A549 (cell line): ENCODE measurements around the gene CNTNAP2. TPM values are rescaled to one million over a fixed set of nuclear protein-coding genes. Genes with fewer than 3 reads are reported as not detected.
"Not testable (repeated sequence)": the region's sequence is repeated elsewhere in the genome, so short reads cannot be mapped to it uniquely, and the experiment has no call there.

Experiments used
- ATAC-seq, 2 experiments: fragments of 200-7000 bp in 1 of 2; fragments of >200 bp in 1 of 2; cut with Nextera tagmentation in 1 of 2; cut with Tn5 transposase in 1 of 2; 3 replicates each; pipeline versions ENCODE4 v1.8.0 to v1.9.1; 2018 to 2020; ENCODE audit warnings: mild to moderate bottlenecking in 1 of 2, moderate library complexity in 1 of 2
- CTCF ChIA-PET: fragments of 300-600 bp; sonication (Branson Sonifier 250); formaldehyde crosslinking; extraction: SDS; loops from one replicate; lab custom pipeline; 2021; ENCODE audit warnings: antibody characterized with exemption, inconsistent platforms; lab: Yijun Ruan, JAX
- POLR2A ChIA-PET: fragments of 350-600 bp; formaldehyde crosslinking; extraction: SDS; loops from one replicate; lab custom pipeline; 2021; ENCODE audit warnings: antibody characterized with exemption, inconsistent platforms; lab: Yijun Ruan, JAX
- DNase-seq, 2 experiments: peaks; one replicate each; pipeline versions ENCODE4 v3.0.0 to v3.0.0-alpha.2; 2011 to 2016; ENCODE audit warnings: low read depth in 1 of 2, low spot score in 1 of 2
- FAIRE-seq: peaks from 2 replicates; lab custom pipeline; 2011; peaks lifted over from hg19 to GRCh38; lab: Jason Lieb, UNC
- H3K27ac ChIP-seq, 2 experiments: fragments of >200 bp; sonication (Bioruptor Twin); formaldehyde crosslinking; 3 replicates each; pipeline ENCODE4 v1.5.1; 2016 to 2017
- H3K4me1 ChIP-seq: fragments of >200 bp; sonication (Bioruptor Twin); formaldehyde crosslinking; 3 replicates; pipeline ENCODE4 v1.6.1; 2016
- H3K4me2 ChIP-seq: fragments of >200 bp; sonication (Bioruptor Twin); formaldehyde crosslinking; 3 replicates; pipeline ENCODE4 v1.6.1; 2016
- H3K4me3 ChIP-seq: fragments of >200 bp; sonication (Bioruptor Twin); formaldehyde crosslinking; 3 replicates; pipeline ENCODE4 v1.5.1; 2016
- H3K9me3 ChIP-seq: fragments of >200 bp; sonication (Bioruptor Twin); formaldehyde crosslinking; 3 replicates; pipeline ENCODE4 v1.6.1; 2016
- BHLHE40 ChIP-seq: IDR thresholded peaks from 2 replicates; pipeline ENCODE4 v1.6.1; 2012; ENCODE audit warnings: low read depth, low read length, inconsistent platforms
- CBX2 ChIP-seq: fragments of 200-600 bp; sonication (generic); IDR thresholded peaks from 2 replicates; pipeline ENCODE4 v1.6.1; 2016; ENCODE audit warnings: low read depth, mild to moderate bottlenecking, borderline replicate concordance
- CBX8 ChIP-seq: fragments of 200-600 bp; sonication (generic); IDR thresholded peaks from 2 replicates; pipeline ENCODE4 v1.6.1; 2016
- CHD2 ChIP-seq: fragments of 150-350 bp; IDR thresholded peaks from 2 replicates; pipeline ENCODE4 v1.6.1; 2014; ENCODE audit warnings: low read length; ENCODE audit not compliant: partially characterized antibody
- EHF ChIP-seq: fragments of 250-450 bp; sonication (Bioruptor Pico); IDR thresholded peaks from 2 replicates; pipeline ENCODE4 v1.5.0; 2020; ENCODE audit warnings: mild to moderate bottlenecking
- EHMT2 ChIP-seq: fragments of 200-600 bp; sonication (generic); IDR thresholded peaks from 2 replicates; pipeline ENCODE4 v1.6.1; 2016; ENCODE audit warnings: antibody characterized with exemption, low read depth, mild to moderate bottlenecking, moderate library complexity
- EP300 ChIP-seq, 2 experiments: fragments of >200 bp; sonication (Bioruptor Twin); formaldehyde crosslinking; IDR thresholded peaks; 2 replicates in 1 of 2; 3 replicates in 1 of 2; pipeline ENCODE4 v1.6.1; 2016 to 2017
- FOSB ChIP-seq: fragments of 250-450 bp; sonication (Bioruptor Pico); IDR thresholded peaks from 2 replicates; pipeline ENCODE4 v1.5.0; 2020; ENCODE audit warnings: mild to moderate bottlenecking, moderate library complexity
- FOSL2 ChIP-seq, 2 experiments: fragments of 450-650 bp in 1 of 2; fragments of >200 bp in 1 of 2; sonication (Bioruptor Twin) in 1 of 2; formaldehyde crosslinking; IDR thresholded peaks; 2 replicates each; pipeline versions ENCODE4 v1.5.0 to v1.6.1; 2016 to 2020; ENCODE audit warnings: mild to moderate bottlenecking in 1 of 2, moderate library complexity in 1 of 2
- FOXS1 ChIP-seq: fragments of 250-450 bp; sonication (Bioruptor Pico); IDR thresholded peaks from 2 replicates; pipeline ENCODE4 v1.5.0; 2020; ENCODE audit warnings: mild to moderate bottlenecking, moderate library complexity
- GATA3 ChIP-seq: IDR thresholded peaks from 2 replicates; pipeline ENCODE4 v1.6.1; 2012; ENCODE audit warnings: borderline replicate concordance
- HEYL ChIP-seq: fragments of 250-450 bp; sonication (Bioruptor Pico); IDR thresholded peaks from 2 replicates; pipeline ENCODE4 v1.8.0; 2021; ENCODE audit warnings: mild to moderate bottlenecking, moderate library complexity
- HOXB13 ChIP-seq: fragments of 250-450 bp; sonication (Bioruptor Pico); IDR thresholded peaks from 2 replicates; pipeline ENCODE4 v1.5.0; 2020; ENCODE audit warnings: low read depth, mild to moderate bottlenecking, moderate library complexity
- HOXB5 ChIP-seq: fragments of 250-450 bp; sonication (Bioruptor Pico); IDR thresholded peaks from 2 replicates; pipeline ENCODE4 v1.5.0; 2020; ENCODE audit warnings: mild to moderate bottlenecking, moderate library complexity
- JUN ChIP-seq, 2 experiments: fragments of >200 bp; sonication (Bioruptor Twin); formaldehyde crosslinking; IDR thresholded peaks; 2 replicates in 1 of 2; 3 replicates in 1 of 2; pipeline ENCODE4 v1.6.1; 2016 to 2017
- JUNB ChIP-seq: fragments of >200 bp; sonication (Bioruptor Twin); formaldehyde crosslinking; IDR thresholded peaks from 2 replicates; pipeline ENCODE4 v1.6.1; 2016
- KDM1A ChIP-seq: fragments of 200-600 bp; sonication (generic); IDR thresholded peaks from 2 replicates; pipeline ENCODE4 v1.6.1; 2016; ENCODE audit warnings: low read depth, mild to moderate bottlenecking
- MAFK ChIP-seq: fragments of 450-650 bp; IDR thresholded peaks from 2 replicates; pipeline ENCODE4 v1.6.1; 2014; ENCODE audit not compliant: partially characterized antibody
- MYC ChIP-seq: IDR thresholded peaks from 2 replicates; pipeline ENCODE4 v1.6.1; 2012; ENCODE audit warnings: mild to moderate bottlenecking, inconsistent platforms, low read length, improper control_type of control experiment, borderline replicate concordance
- NPAS2 ChIP-seq: fragments of 250-450 bp; sonication (Bioruptor Pico); IDR thresholded peaks from 2 replicates; pipeline ENCODE4 v1.8.0; 2022; ENCODE audit warnings: mild to moderate bottlenecking, moderate library complexity, borderline replicate concordance
- POLR2AphosphoS2 ChIP-seq: conservative IDR thresholded peaks from 2 replicates; pipeline ENCODE4 v1.6.1; 2012; ENCODE audit warnings: low read length, improper control_type of control experiment, inconsistent platforms
- RCOR1 ChIP-seq: fragments of 150-350 bp; IDR thresholded peaks from 2 replicates; pipeline ENCODE4 v1.6.1; 2014; ENCODE audit warnings: antibody characterized with exemption, low read length, low read depth
- ZFP36 ChIP-seq: fragments of 450-650 bp; IDR thresholded peaks from 2 replicates; pipeline ENCODE4 v1.6.1; 2014; ENCODE audit warnings: borderline replicate concordance; ENCODE audit not compliant: partially characterized antibody
- WGBS: methylation state at CpG from one replicate; pipeline ENCODE4 v1.1.6; 2017; ENCODE audit errors: missing lambda C conversion rate; 5-methylcytosine and 5-hydroxymethylcytosine counted together
- polyA plus RNA-seq, 4 experiments: library from polyadenylated mRNA; depleted of rRNA in 3 of 4; stranded (reverse); fragments of >200 nt; fragmentation: RNase III in 1 of 4; extraction: RNeasy Plus Mini Kit Qiagen cat#74134 plus additional on column Dnase treatment in 1 of 4; gene quantifications; 2 replicates in 3 of 4; 3 replicates in 1 of 4; pipeline ENCODE4 v1.2.3, GENCODE V29; 2011 to 2017
- TF ChIP-seq, protein P1 (sequence below): IDR thresholded peaks from 2 replicates; pipeline ENCODE4 v1.6.1; 2012
- TF ChIP-seq, protein P2 (sequence below): fragments of 250-450 bp; sonication (Bioruptor Pico); IDR thresholded peaks from 2 replicates; pipeline ENCODE4 v1.5.0; 2020; ENCODE audit warnings: low read depth, mild to moderate bottlenecking, moderate library complexity

CNTNAP2 gene
- polyA plus RNA-seq, 2 of the 4 experiments (the other 2 are of a cell fraction) = 0.05 to 0.13 TPM

DNA sequence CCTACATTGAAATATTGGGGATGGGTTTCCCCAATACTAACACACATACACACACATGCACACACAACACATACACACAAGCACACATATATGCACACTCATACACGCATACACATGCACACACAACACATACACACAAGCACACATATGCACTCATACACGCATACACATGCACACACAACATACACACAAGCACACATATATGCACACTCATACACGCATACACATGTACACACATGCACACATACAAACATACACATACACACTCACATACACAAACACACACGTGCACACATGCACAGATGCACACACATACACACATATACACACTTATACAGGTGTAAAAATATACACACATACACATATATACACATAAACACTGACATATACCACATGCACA lies 2346.6 kb downstream of the CNTNAP2 start (continued):
- TF ChIP-seq CBX8 (no peak), POLR2AphosphoS2 (no peak), JUNB (no peak), JUN (IDR thresholded peaks at IDR 0.05) (no peak), FOXS1 (no peak), EHMT2 (no peak), HEYL (CRISPR knock-in tag) (no peak), HOXB13 (CRISPR knock-in tag) (no peak)

DNA sequence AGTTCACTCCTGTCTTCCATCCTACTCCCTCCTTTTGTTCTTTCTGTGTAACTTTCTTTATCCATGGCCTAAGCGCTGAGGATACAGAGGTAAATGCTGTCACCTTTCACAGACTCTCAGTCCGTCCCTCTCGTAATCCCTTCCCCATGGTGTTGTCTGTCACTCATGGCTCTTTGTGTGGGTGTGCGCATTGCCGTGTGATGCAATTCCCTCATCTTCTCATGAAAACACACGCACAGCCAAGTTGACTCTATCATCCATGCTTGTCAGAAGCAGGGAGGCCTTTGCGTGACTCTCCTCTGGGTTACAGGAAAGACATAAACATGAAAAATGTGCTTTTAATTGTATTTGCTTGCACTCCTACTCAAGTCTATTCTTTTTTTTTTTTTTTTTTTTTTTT lies 2348.3 kb downstream of the CNTNAP2 start:
- CTCF ChIA-PET = no interaction called here
- FAIRE-seq = no peak
- WGBS = 87% methylated on average over 7 of the region's 7 CpGs

DNA sequence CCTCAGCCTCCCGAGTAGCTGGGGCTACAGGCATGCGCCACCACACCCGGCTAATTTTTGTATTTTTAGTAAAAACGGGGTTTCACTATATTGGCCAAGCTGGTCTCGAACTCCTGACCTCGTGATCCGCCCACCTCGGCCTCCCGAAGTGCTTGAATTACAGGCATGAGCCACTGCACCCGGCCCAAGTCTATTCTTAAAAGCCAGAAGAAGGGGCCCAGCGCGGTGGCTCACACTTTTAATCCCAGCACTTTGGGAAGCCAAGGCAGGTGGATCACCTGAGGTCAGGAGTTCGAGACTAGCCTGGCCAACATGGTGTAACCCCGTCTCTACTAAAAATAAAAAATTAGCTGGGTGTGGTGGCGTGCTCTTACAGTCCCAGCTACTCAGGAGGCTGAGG lies 2348.8 kb downstream of the CNTNAP2 start:
- H3K27ac ChIP-seq, H3K4me1 ChIP-seq, ATAC-seq, H3K4me2 ChIP-seq, CTCF ChIA-PET, POLR2A ChIA-PET, H3K4me3 ChIP-seq, DNase-seq, H3K9me3 ChIP-seq, FAIRE-seq: not testable (repeated sequence)
- 59% methylated on average over 15 of the region's 15 CpGs for WGBS

More for the DNA sequence above, 2348.3 kb downstream of the CNTNAP2 start:
- H3K27ac ChIP-seq = no peak overlapping the region
- ATAC-seq = no peak
- TF ChIP-seq ZFP36 (no peak), MYC (no peak)
- no peaks in the 10 kb centered on the region for H3K4me1 ChIP-seq
- H3K9me3 ChIP-seq = no peaks in the 10 kb centered on the region
- H3K4me2 ChIP-seq = no peak overlapping the region
- H3K4me3 ChIP-seq = no peak overlapping the region
- no peak for DNase-seq
- POLR2A ChIA-PET = no interaction called here

DNA sequence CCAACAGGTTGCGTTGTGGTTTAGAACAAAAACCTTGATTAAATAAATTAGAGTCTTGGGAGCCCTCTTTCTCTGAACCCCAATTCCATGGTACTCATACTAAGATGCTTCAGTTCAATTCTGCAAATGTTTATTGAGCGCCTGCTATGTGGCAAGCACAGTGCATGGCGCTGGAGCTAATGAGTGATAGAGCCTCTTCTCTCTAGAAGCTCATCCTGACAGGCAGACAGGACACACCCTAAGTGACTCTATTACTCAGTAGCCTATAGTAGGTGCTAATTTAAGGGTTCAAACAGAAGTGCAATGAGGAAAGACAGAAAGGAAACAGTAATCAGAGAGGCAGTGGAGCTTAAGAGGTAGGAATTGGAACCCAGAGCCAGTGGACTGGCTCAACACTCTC lies 2349.5 kb downstream of the CNTNAP2 start:
- no peak for ATAC-seq
- Histone ChIP-seq H3K4me2 (no peak overlapping the region), H3K9me3 (no peaks in the 10 kb centered on the region), H3K27ac (no peak overlapping the region), H3K4me1 (no peaks in the 10 kb centered on the region), H3K4me3 (no peak overlapping the region)
- ChIA-PET CTCF (no interaction called here), POLR2A (no interaction called here)
- DNase-seq = no peak
- no peak for TF ChIP-seq KDM1A
- no peak for TF ChIP-seq BHLHE40
- no peak for TF ChIP-seq EHF
- no peak for TF ChIP-seq FOSL2 (IDR thresholded peaks at IDR 0.05)
- no peak for TF ChIP-seq FOSL2 (CRISPR knock-in tag; IDR thresholded peaks at IDR 0.05)
- no peak for TF ChIP-seq HOXB5 (CRISPR knock-in tag)
- no peak for TF ChIP-seq JUNB
- FAIRE-seq = no peak
- 69% methylated on average over 3 of the region's 3 CpGs for WGBS

DNA sequence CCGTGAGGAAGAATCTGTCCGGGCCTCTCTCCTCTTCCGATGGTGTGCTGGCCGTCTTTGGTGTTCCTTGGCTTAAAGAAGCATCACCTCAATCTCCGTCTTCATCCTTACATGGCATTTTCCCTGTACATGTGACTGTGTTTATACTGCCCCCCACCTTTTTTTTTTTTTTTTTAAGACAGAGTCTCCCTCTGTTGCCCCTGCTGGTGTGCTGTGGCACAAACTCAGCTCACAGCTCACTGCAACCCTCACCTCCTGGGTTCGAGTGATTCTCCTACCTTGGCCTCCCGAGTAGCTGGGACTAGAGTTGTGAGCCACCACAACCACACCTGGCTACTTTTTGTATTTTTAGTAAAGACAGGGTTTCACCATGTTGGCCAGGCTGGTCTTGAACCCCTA lies 2352.1 kb downstream of the CNTNAP2 start:
- ATAC-seq = peak in 1 of 2 experiments; percentile 32; a peak in 1 of 6 replicates
- POLR2A ChIA-PET = no interaction called here

More for the DNA sequence above, 2352.1 kb downstream of the CNTNAP2 start:
- no peaks in the 10 kb centered on the region for H3K9me3 ChIP-seq
- no peak for FAIRE-seq
- DNase-seq = no peak
- TF ChIP-seq FOXS1 (no peak), NPAS2 (CRISPR knock-in tag) (no peak), RCOR1 (no peak), HOXB13 (CRISPR knock-in tag) (no peak), FOSB (CRISPR knock-in tag) (no peak), GATA3 (no peak), EP300 (IDR thresholded peaks at IDR 0.05) (no peak), MAFK (no peak), MYC (no peak), CBX8 (no peak), HEYL (CRISPR knock-in tag) (no peak), CBX2 (no peak), CHD2 (no peak)
- TF ChIP-seq, protein P1, sequence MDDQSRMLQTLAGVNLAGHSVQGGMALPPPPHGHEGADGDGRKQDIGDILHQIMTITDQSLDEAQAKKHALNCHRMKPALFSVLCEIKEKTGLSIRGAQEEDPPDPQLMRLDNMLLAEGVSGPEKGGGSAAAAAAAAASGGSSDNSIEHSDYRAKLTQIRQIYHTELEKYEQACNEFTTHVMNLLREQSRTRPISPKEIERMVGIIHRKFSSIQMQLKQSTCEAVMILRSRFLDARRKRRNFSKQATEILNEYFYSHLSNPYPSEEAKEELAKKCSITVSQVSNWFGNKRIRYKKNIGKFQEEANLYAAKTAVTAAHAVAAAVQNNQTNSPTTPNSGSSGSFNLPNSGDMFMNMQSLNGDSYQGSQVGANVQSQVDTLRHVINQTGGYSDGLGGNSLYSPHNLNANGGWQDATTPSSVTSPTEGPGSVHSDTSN = no peak
- TF ChIP-seq, protein P2, sequence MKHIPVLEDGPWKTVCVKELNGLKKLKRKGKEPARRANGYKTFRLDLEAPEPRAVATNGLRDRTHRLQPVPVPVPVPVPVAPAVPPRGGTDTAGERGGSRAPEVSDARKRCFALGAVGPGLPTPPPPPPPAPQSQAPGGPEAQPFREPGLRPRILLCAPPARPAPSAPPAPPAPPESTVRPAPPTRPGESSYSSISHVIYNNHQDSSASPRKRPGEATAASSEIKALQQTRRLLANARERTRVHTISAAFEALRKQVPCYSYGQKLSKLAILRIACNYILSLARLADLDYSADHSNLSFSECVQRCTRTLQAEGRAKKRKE = no peak
- H3K27ac ChIP-seq = no peak overlapping the region
- CTCF ChIA-PET = no interaction called here
- no peak overlapping the region for H3K4me3 ChIP-seq
- 66% methylated on average over 7 of the region's 7 CpGs for WGBS
- no peak overlapping the region for H3K4me2 ChIP-seq
- no peaks in the 10 kb centered on the region for H3K4me1 ChIP-seq
